Measurements from ENCODE around the gene COLEC11. TPM values are rescaled to one million over a fixed set of nuclear protein-coding genes. Genes with fewer than 3 reads are reported as not detected.
"Not testable (repeated sequence)": the region's sequence is repeated elsewhere in the genome, so short reads cannot be mapped to it uniquely, and the experiment has no call there.

Gene COLEC11
- under 1 TPM in 1 of 2 experiments, not detected in 1; 0.31 TPM for total RNA-seq

DNA sequence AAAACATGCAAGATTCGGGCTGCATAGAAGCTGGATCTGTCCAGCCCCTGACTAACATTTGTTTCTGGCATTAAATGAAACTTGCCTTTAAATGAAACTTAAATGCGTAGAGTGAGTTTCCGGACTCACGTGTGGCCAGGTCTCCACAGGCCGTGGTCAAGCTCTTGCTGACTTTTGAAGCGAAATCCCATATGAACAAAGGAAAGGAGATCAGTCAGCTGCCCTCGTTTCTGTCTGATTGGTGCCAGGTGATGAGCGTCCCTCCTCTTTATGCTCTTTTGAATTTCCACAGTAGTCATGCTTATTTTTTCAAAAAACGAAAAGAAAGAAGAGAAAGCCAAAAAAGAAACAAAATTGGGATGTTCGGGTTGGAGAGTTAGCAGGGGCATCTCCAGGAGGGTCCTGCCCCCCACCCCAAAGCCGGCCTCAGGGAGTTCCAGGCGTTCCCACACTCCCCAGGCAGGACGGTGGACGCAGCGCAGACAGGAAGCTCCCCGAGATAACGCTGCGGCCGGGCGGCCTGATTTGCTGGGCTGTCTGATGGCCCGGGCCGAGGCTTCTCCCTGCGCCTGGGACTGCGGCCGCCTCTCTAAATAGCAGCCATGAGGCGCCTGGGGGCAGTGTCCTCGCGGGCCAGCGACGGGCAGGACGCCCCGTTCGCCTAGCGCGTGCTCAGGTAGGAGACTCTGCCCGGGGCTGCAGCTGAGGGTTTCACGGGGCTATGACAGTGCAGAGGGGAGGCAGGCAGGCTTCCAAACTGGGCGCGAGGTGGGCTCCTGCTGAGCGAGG is at the start of gene COLEC11:
Gene COLEC11, plus strand, starts transcription at position 620 of the 789 bp plus-strand sequence. CDS start 9,229 bp downstream, outside the sequence.
- H3K36me3 Mint-ChIP-seq, result peaks cover 7% of the 10 kb centered on the region
- no peaks in the 10 kb centered on the region for H3K9me3 Mint-ChIP-seq
- H3K4me1 Mint-ChIP-seq (ENCODE audit: low read depth), result peaks cover 16% of the 10 kb centered on the region
- ChIA-PET CTCF (no interaction called here), POLR2A (no interaction called here)
- no peak within 1 kb of the TSS for H3K4me3 Mint-ChIP-seq
- no peak within 1 kb of the TSS for H3K27ac Mint-ChIP-seq
- intact Hi-C loops (cut with micrococcal nuclease), result no loop called here
- DNase-seq, result no peak
- H3K27me3 Mint-ChIP-seq, result peaks cover 2% of the 10 kb centered on the region

DNA sequence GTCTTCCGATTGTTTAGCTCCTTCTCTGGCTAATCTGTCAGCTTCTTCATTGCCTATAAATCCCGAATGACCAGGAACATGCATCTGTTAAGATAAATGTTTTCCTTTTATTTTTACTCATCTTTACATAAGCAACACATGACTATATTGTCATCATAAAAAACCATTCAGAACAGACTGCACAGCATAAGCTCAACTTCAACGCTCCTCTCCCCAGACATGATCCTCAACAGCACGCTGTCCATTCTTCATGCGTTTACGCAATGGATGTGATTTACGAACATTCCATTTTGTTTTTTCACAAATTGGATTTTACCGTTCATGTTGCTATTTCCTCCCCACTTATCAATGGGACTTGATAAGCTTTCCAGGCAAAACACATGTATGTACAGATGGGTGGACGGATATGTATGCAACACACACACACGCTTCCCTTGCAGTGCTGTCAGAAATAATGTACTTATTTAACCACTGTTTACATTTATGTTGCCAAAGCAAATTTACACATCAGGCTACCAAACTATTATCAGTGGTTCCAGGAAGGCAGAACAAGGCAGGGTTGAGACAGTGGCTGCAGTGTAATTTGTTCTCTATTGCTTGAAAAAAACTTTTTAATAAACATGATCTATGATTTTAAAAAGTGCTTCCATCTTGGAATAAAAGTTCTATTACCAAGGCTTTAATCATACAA is 49.0 kb upstream of the COLEC11 start:
- POLR2A ChIA-PET, result no interaction called here
- H3K36me3 Mint-ChIP-seq, result peaks cover 59% of the 10 kb centered on the region
- intact Hi-C loops (cut with micrococcal nuclease), result no loop called here
- DNase-seq, result no peak
- no peaks in the 10 kb centered on the region for H3K9me3 Mint-ChIP-seq
- CTCF ChIA-PET, result no interaction called here
- no peaks in the 10 kb centered on the region for H3K27me3 Mint-ChIP-seq
- H3K27ac Mint-ChIP-seq, result no peak overlapping the region
- no peaks in the 10 kb centered on the region for H3K4me1 Mint-ChIP-seq (ENCODE audit: low read depth)
- H3K4me3 Mint-ChIP-seq, result no peak overlapping the region

GRCh38 chr2:3547915-3548314 is 47.0 kb upstream of the COLEC11 start:
- POLR2A ChIA-PET, result no interaction called here

GRCh38 chr2:3553946-3554345 is 41.0 kb upstream of the COLEC11 start:
- peaks cover 40% of the 10 kb centered on the region for H3K36me3 Mint-ChIP-seq
- ChIA-PET POLR2A (interaction anchor here (1.0 kb wide), 2 partner anchors 11 to 34 kb away, joined by 3 to 4 read pairs; no protein-coding TSS in a partner anchor), CTCF (interaction anchor here (0.6 to 1.2 kb wide), 2 partner anchors 11 to 959 kb away, joined by 3 read pairs; no protein-coding TSS in a partner anchor)
- H3K27me3 Mint-ChIP-seq, result no peaks in the 10 kb centered on the region
- no peak overlapping the region for H3K4me3 Mint-ChIP-seq
- peaks cover 20% of the 10 kb centered on the region for H3K4me1 Mint-ChIP-seq (ENCODE audit: low read depth)
- no peak for DNase-seq
- H3K27ac Mint-ChIP-seq, result no peak overlapping the region
- intact Hi-C loops (cut with micrococcal nuclease), result no loop called here
- no peaks in the 10 kb centered on the region for H3K9me3 Mint-ChIP-seq

More at GRCh38 chr2:3547915-3548314, 47.0 kb upstream of the COLEC11 start:
- intact Hi-C loops (cut with micrococcal nuclease), result no loop called here
- CTCF ChIA-PET, result no interaction called here
- H3K27ac Mint-ChIP-seq, result no peak overlapping the region
- H3K4me1 Mint-ChIP-seq (ENCODE audit: low read depth), result no peaks in the 10 kb centered on the region
- no peak for DNase-seq
- H3K36me3 Mint-ChIP-seq, result peaks cover 55% of the 10 kb centered on the region
- H3K27me3 Mint-ChIP-seq, result no peaks in the 10 kb centered on the region
- no peaks in the 10 kb centered on the region for H3K9me3 Mint-ChIP-seq
- H3K4me3 Mint-ChIP-seq, result no peak overlapping the region

- ChIA-PET CTCF (interaction anchor here (1.2 to 1.5 kb wide), 5 partner anchors 17 to 134 kb away, joined by 3 to 6 read pairs (median 3); partner anchors contain the start of gene RPS7), POLR2A (interaction anchor here (0.8 to 3.9 kb wide), 10 partner anchors 14 to 335 kb away, joined by 3 to 61 read pairs (median 4); partner anchors contain the start of genes ADI1 and RPS7)
- peak overlapping the region; percentile 86 for H3K4me3 Mint-ChIP-seq
- no peaks in the 10 kb centered on the region for H3K27me3 Mint-ChIP-seq
- peaks cover 37% of the 10 kb centered on the region for H3K36me3 Mint-ChIP-seq
- H3K4me1 Mint-ChIP-seq (ENCODE audit: low read depth), result peaks cover 30% of the 10 kb centered on the region
- intact Hi-C loops (cut with micrococcal nuclease), result loop anchor here (1.0 to 5.0 kb wide), 6 partner anchors 18 to 335 kb away; partner anchors contain the start of genes ADI1 and RPS7
- DNase-seq, result no peak
- no peaks in the 10 kb centered on the region for H3K9me3 Mint-ChIP-seq
- peak overlapping the region; percentile 93 for H3K27ac Mint-ChIP-seq
Measured at GRCh38 chr2:3557639-3558204, 37.2 kb upstream of the COLEC11 start.

GRCh38 chr2:3558205-3559014 is 36.5 kb upstream of the COLEC11 start, which contains the start of gene RNASEH1:
TSS of gene RNASEH1 (minus strand) at chr2:3558333. CDS start at chr2:3558260, 73 bp downstream.
- peaks cover 30% of the 10 kb centered on the region for H3K4me1 Mint-ChIP-seq (ENCODE audit: low read depth)
- H3K27ac Mint-ChIP-seq, result peak within 1 kb of the TSS; percentile 93
- ChIA-PET CTCF (interaction anchor here (1.2 to 2.3 kb wide), 6 partner anchors 16 to 134 kb away, joined by 3 to 9 read pairs (median 3); partner anchors contain the start of gene RPS7), POLR2A (interaction anchor here (0.7 to 3.9 kb wide), 12 partner anchors 15 to 336 kb away, joined by 3 to 61 read pairs (median 4); partner anchors contain the start of genes ADI1 and RPS7)
- no peaks in the 10 kb centered on the region for H3K27me3 Mint-ChIP-seq
- peak; percentile 99 for DNase-seq
- peaks cover 36% of the 10 kb centered on the region for H3K36me3 Mint-ChIP-seq
- intact Hi-C loops (cut with micrococcal nuclease), result loop anchor here (2.0 to 5.0 kb wide), 2 partner anchors 49 to 336 kb away; no protein-coding TSS in a partner anchor
- peak within 1 kb of the TSS; percentile 86 for H3K4me3 Mint-ChIP-seq
- no peaks in the 10 kb centered on the region for H3K9me3 Mint-ChIP-seq

DNA sequence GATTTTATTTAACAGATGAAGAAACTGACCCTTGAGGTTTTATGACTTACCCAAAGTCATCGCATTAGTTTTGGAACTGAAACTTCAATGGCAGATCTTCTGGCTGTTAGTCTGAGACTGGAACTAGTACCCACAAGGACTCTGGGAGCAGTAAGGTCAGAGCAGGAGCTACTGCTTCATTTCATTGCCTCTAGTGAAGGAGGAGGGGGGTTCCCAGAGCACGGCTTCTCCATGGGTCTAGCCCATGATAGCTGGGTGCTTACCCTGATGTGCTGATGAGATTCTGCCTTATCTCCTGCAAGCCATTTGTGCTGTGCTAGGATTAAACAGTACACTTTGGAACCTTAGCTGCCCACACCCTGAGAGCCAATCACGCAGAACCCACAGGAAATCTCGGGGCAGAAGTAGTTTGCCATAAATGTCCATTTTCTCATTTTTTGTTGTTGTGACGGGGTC is 31.4 kb upstream of the COLEC11 start:
- H3K36me3 Mint-ChIP-seq, result peaks cover 16% of the 10 kb centered on the region
- peaks cover 10% of the 10 kb centered on the region for H3K4me1 Mint-ChIP-seq (ENCODE audit: low read depth)
- no peak overlapping the region for H3K27ac Mint-ChIP-seq
- ChIA-PET CTCF (no interaction called here), POLR2A (no interaction called here)
- DNase-seq, result no peak
- no peaks in the 10 kb centered on the region for H3K27me3 Mint-ChIP-seq
- intact Hi-C loops (cut with micrococcal nuclease), result no loop called here
- H3K9me3 Mint-ChIP-seq, result no peaks in the 10 kb centered on the region
- no peak overlapping the region for H3K4me3 Mint-ChIP-seq

GRCh38 chr2:3565117-3565516 is 29.8 kb upstream of the COLEC11 start:
- H3K4me3 Mint-ChIP-seq, result no peak overlapping the region
- H3K9me3 Mint-ChIP-seq, result no peaks in the 10 kb centered on the region
- no peak for DNase-seq
- ChIA-PET POLR2A (interaction anchor here (1.2 kb wide), 1 partner anchor 11 kb away, joined by 3 read pairs; no protein-coding TSS in a partner anchor), CTCF (interaction anchor here (0.7 kb wide), 1 partner anchor 11 kb away, joined by 3 read pairs; no protein-coding TSS in a partner anchor)
- peaks cover 4% of the 10 kb centered on the region for H3K4me1 Mint-ChIP-seq (ENCODE audit: low read depth)
- peaks cover 9% of the 10 kb centered on the region for H3K36me3 Mint-ChIP-seq
- H3K27me3 Mint-ChIP-seq, result no peaks in the 10 kb centered on the region
- H3K27ac Mint-ChIP-seq, result no peak overlapping the region
- intact Hi-C loops (cut with micrococcal nuclease), result no loop called here

DNA sequence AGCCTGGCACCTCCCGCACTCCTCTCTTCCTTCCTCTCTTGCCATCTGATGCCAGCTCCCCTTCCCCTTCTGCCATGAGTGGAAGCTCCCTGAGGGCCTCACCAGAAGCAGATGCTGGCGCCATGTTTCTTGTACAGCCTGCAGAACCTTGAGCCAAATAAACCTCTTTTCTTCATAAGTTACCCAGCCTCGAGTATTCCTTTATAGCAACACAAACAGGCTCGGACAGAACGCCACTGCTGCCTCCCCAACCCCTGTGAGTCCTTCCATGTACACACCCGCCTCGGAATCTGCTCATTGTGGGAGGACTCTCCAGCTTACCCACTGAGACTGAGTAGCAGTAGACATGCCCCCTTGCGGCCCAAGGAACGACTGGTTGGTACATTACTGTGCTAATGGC is 28.1 kb upstream of the COLEC11 start:
- peaks cover 3% of the 10 kb centered on the region for H3K36me3 Mint-ChIP-seq
- ChIA-PET CTCF (no interaction called here), POLR2A (no interaction called here)
- intact Hi-C loops (cut with micrococcal nuclease), result no loop called here
- no peaks in the 10 kb centered on the region for H3K9me3 Mint-ChIP-seq
- H3K4me1 Mint-ChIP-seq (ENCODE audit: low read depth), result no peaks in the 10 kb centered on the region
- H3K27ac Mint-ChIP-seq, result no peak overlapping the region
- no peak overlapping the region for H3K4me3 Mint-ChIP-seq
- no peaks in the 10 kb centered on the region for H3K27me3 Mint-ChIP-seq
- no peak for DNase-seq

GRCh38 chr2:3569656-3570055 is 25.3 kb upstream of the COLEC11 start:
- H3K4me3 Mint-ChIP-seq; POLR2A ChIA-PET; H3K9me3 Mint-ChIP-seq; H3K4me1 Mint-ChIP-seq (ENCODE audit: low read depth); intact Hi-C loops (cut with micrococcal nuclease); H3K36me3 Mint-ChIP-seq; H3K27ac Mint-ChIP-seq; DNase-seq; CTCF ChIA-PET; H3K27me3 Mint-ChIP-seq: not testable (repeated sequence)

DNA sequence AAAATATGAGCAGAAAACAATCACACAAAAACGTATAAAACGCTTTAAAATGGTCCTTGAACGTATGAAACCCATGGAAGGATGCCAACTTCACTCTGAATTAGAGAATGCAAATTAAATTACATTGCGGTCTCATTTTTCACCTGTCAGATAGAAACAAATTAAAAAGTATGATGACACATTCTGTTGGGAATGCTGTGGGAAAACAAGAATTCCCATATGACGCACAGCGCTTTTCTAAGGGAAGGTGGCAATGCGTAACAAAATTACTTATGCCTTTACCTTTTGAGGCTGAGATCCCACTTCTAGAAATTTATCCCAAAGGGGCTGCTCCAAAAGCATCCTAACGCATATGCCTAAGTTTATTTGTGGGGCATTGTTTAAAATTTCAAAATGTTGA is 23.6 kb upstream of the COLEC11 start:
- no peak for DNase-seq
- H3K9me3 Mint-ChIP-seq, result no peaks in the 10 kb centered on the region
- H3K36me3 Mint-ChIP-seq, result peaks cover 7% of the 10 kb centered on the region
- H3K27me3 Mint-ChIP-seq, result no peaks in the 10 kb centered on the region
- intact Hi-C loops (cut with micrococcal nuclease), result no loop called here
- peaks cover 6% of the 10 kb centered on the region for H3K4me1 Mint-ChIP-seq (ENCODE audit: low read depth)
- no peak overlapping the region for H3K4me3 Mint-ChIP-seq
- no peak overlapping the region for H3K27ac Mint-ChIP-seq
- POLR2A ChIA-PET, result interaction anchor here (0.6 kb wide), 1 partner anchor 51 kb away, joined by 4 read pairs; no protein-coding TSS in a partner anchor
- CTCF ChIA-PET, result no interaction called here

Measured in activated CD4-positive, alpha-beta memory T cell treated with anti-CD3 and anti-CD28 coated beads for 36 hours (primary cell).